SK-N-SH treated with all-trans-retinoic acid at 6 μM for 48 hours (cell line): ENCODE data around the gene ANKRD13D.

Experiments
- ATAC-seq: fragments of 200-7000 bp; cut with Tn5 transposase; 3 replicates; pipeline ENCODE4 v1.9.1; 2020; ENCODE audit warnings: mild to moderate bottlenecking, moderate library complexity
- ARNTL ChIP-seq: fragments of 450-650 bp; formaldehyde crosslinking; IDR thresholded peaks from 2 replicates; pipeline ENCODE4 v1.5.0; 2020; ENCODE audit warnings: low read depth, mild to moderate bottlenecking, moderate library complexity, borderline replicate concordance
- BACH2 ChIP-seq: fragments of 250-450 bp; sonication (Bioruptor Pico); IDR thresholded peaks from 2 replicates; pipeline ENCODE4 v1.9.0; 2021; ENCODE audit warnings: mild to moderate bottlenecking, borderline replicate concordance
- CREB5 ChIP-seq: fragments of 250-450 bp; sonication (Bioruptor Pico); IDR thresholded peaks from 2 replicates; pipeline ENCODE4 v1.5.1; 2020; ENCODE audit warnings: low read depth, mild to moderate bottlenecking, moderate library complexity
- CSDC2 ChIP-seq: fragments of 250-450 bp; sonication (Bioruptor Pico); IDR thresholded peaks from 2 replicates; pipeline ENCODE4 v1.5.0; 2020; ENCODE audit warnings: mild to moderate bottlenecking, moderate library complexity
- ESRRG ChIP-seq: fragments of 250-450 bp; sonication (Bioruptor Pico); IDR thresholded peaks from 2 replicates; pipeline ENCODE4 v1.6.1; 2021; ENCODE audit warnings: mild to moderate bottlenecking
- GLIS3 ChIP-seq: fragments of 250-450 bp; sonication (Bioruptor Pico); IDR thresholded peaks from 2 replicates; pipeline ENCODE4 v1.5.0; 2020; ENCODE audit warnings: mild to moderate bottlenecking, moderate library complexity
- ISL1 ChIP-seq: fragments of 250-450 bp; sonication (Bioruptor Pico); IDR thresholded peaks from 2 replicates; pipeline ENCODE4 v2.1.2; 2022; ENCODE audit warnings: mild to moderate bottlenecking, moderate library complexity
- OSR1 ChIP-seq: fragments of 250-450 bp; sonication (Bioruptor Pico); IDR thresholded peaks from 2 replicates; pipeline ENCODE4 v1.8.0; 2022; ENCODE audit warnings: moderate library complexity, mild to moderate bottlenecking, inconsistent platforms
- PATZ1 ChIP-seq: fragments of 250-450 bp; sonication (Bioruptor Pico); IDR thresholded peaks from 2 replicates; pipeline ENCODE4 v1.8.0; 2020; ENCODE audit warnings: mild to moderate bottlenecking, moderate library complexity, borderline replicate concordance
- POU6F1 ChIP-seq: fragments of 250-450 bp; sonication (Bioruptor Pico); IDR thresholded peaks from 2 replicates; pipeline ENCODE4 v1.8.0; 2021; ENCODE audit warnings: low read depth, mild to moderate bottlenecking, moderate library complexity, borderline replicate concordance
- PPARA ChIP-seq: fragments of 250-450 bp; sonication (Bioruptor Pico); IDR thresholded peaks from 2 replicates; pipeline ENCODE4 v1.5.0; 2020; ENCODE audit warnings: mild to moderate bottlenecking, borderline replicate concordance
- RARB ChIP-seq: fragments of 250-450 bp; sonication (Bioruptor Pico); IDR thresholded peaks from 2 replicates; pipeline ENCODE4 v1.8.0; 2021; ENCODE audit warnings: mild to moderate bottlenecking, moderate library complexity
- SNAI2 ChIP-seq: fragments of 250-450 bp; sonication (Bioruptor Pico); IDR thresholded peaks from 2 replicates; pipeline ENCODE4 v1.5.0; 2020; ENCODE audit warnings: mild to moderate bottlenecking, moderate library complexity
- TSHZ2 ChIP-seq: fragments of 250-450 bp; sonication (Bioruptor Pico); IDR thresholded peaks from 2 replicates; pipeline ENCODE4 v1.5.0; 2020; ENCODE audit warnings: mild to moderate bottlenecking, moderate library complexity
- ZC3H10 ChIP-seq: fragments of 250-450 bp; sonication (Bioruptor Pico); IDR thresholded peaks from 2 replicates; pipeline ENCODE4 v1.5.1; 2021; ENCODE audit warnings: mild to moderate bottlenecking, moderate library complexity
- ZFP30 ChIP-seq: fragments of 450-650 bp; formaldehyde crosslinking; IDR thresholded peaks from 2 replicates; pipeline ENCODE4 v1.5.0; 2022; ENCODE audit warnings: mild to moderate bottlenecking, moderate library complexity
- ZNF565 ChIP-seq: fragments of 450-650 bp; formaldehyde crosslinking; conservative IDR thresholded peaks from 2 replicates; pipeline ENCODE4 v1.5.0; 2020; ENCODE audit warnings: low read depth, mild to moderate bottlenecking, moderate library complexity
- ZNF8 ChIP-seq: fragments of 450-650 bp; formaldehyde crosslinking; IDR thresholded peaks from 2 replicates; pipeline ENCODE4 v1.5.0; 2020; ENCODE audit warnings: mild to moderate bottlenecking, moderate library complexity

The ANKRD13D gene

GRCh38 chr11:67278135-67278938 is 10.8 kb upstream of the ANKRD13D start:
- ATAC-seq, result no peak
- TF ChIP-seq ZC3H10 (CRISPR knock-in tag) (no peak), ESRRG (CRISPR knock-in tag) (no peak), ZNF565 (CRISPR knock-in tag) (no peak), ZNF8 (CRISPR knock-in tag) (no peak), RARB (CRISPR knock-in tag) (no peak), SNAI2 (CRISPR knock-in tag) (no peak), OSR1 (CRISPR knock-in tag) (no peak), ZFP30 (CRISPR knock-in tag) (no peak), POU6F1 (CRISPR knock-in tag) (no peak), TSHZ2 (CRISPR knock-in tag) (no peak)
- TF ChIP-seq, all 23 proteins: peak for 0

- ATAC-seq, result no peak
- TF ChIP-seq ZFP30 (CRISPR knock-in tag) (no peak), GLIS3 (CRISPR knock-in tag) (no peak), ESRRG (CRISPR knock-in tag) (no peak), PATZ1 (no peak), RARB (CRISPR knock-in tag) (no peak), BACH2 (CRISPR knock-in tag) (no peak), PPARA (CRISPR knock-in tag) (no peak), CREB5 (CRISPR knock-in tag) (no peak), SNAI2 (CRISPR knock-in tag) (no peak)
Measured at GRCh38 chr11:67278939-67279588, 10.0 kb upstream of the ANKRD13D start.

GRCh38 chr11:67279589-67280340 is 9.3 kb upstream of the ANKRD13D start:
- TF ChIP-seq ISL1, result no peak
- TF ChIP-seq TSHZ2 (CRISPR knock-in tag), result no peak
- TF ChIP-seq CSDC2 (CRISPR knock-in tag), result no peak
- no peak for TF ChIP-seq RARB (CRISPR knock-in tag)
- TF ChIP-seq PATZ1, result no peak
- TF ChIP-seq ESRRG (CRISPR knock-in tag), result no peak
- TF ChIP-seq ZNF8 (CRISPR knock-in tag), result no peak
- no peak for TF ChIP-seq ARNTL
- TF ChIP-seq OSR1 (CRISPR knock-in tag), result no peak
- TF ChIP-seq ZFP30 (CRISPR knock-in tag), result no peak
- no peak for TF ChIP-seq ZNF565 (CRISPR knock-in tag)
- no peak for ATAC-seq
